DMS53 treated with DMSO at 0.1 percent for 48 hours (cell line): Measurements from ENCODE around the gene ABCA4.

Experiments used
- DNase-seq: peaks from one replicate; lab custom pipeline; 2025; ENCODE audit not compliant: unreplicated experiment; lab: John Stamatoyannopoulos, UW

The ABCA4 gene

GRCh38 chr1:94105581-94105952, 15.4 kb downstream of the ABCA4 start:
- no peak for DNase-seq

GRCh38 chr1:94104776-94105580, 16.0 kb downstream of the ABCA4 start:
- DNase-seq, result peak; percentile 22

- DNase-seq, result no peak
Observed at GRCh38 chr1:94104127-94104684, 16.7 kb downstream of the ABCA4 start.

- no peak for DNase-seq
Observed at GRCh38 chr1:94103608-94104007, 17.3 kb downstream of the ABCA4 start.

GRCh38 chr1:94101613-94102525, 19.1 kb downstream of the ABCA4 start:
- DNase-seq, result no peak

GRCh38 chr1:94100785-94101612, 19.9 kb downstream of the ABCA4 start:
- DNase-seq, result no peak

- no peak for DNase-seq
Observed at GRCh38 chr1:94100129-94100784, 20.7 kb downstream of the ABCA4 start.

GRCh38 chr1:94099303-94099702, 21.6 kb downstream of the ABCA4 start:
- DNase-seq, result peak; percentile 65

GRCh38 chr1:94098585-94099111, 22.3 kb downstream of the ABCA4 start:
- no peak for DNase-seq

GRCh38 chr1:94096797-94097549, 24.0 kb downstream of the ABCA4 start:
- DNase-seq, result no peak

GRCh38 chr1:94095744-94096469, 25.0 kb downstream of the ABCA4 start:
- no peak for DNase-seq

- no peak for DNase-seq
Observed at GRCh38 chr1:94095112-94095637, 25.8 kb downstream of the ABCA4 start.

- no peak for DNase-seq
Observed at GRCh38 chr1:94094469-94095111, 26.4 kb downstream of the ABCA4 start.

GRCh38 chr1:94093996-94094395, 27.0 kb downstream of the ABCA4 start:
- DNase-seq, result no peak

- DNase-seq, result no peak
Observed at GRCh38 chr1:94093396-94093795, 27.6 kb downstream of the ABCA4 start.

GRCh38 chr1:94092210-94092613, 28.7 kb downstream of the ABCA4 start:
- DNase-seq, result no peak

GRCh38 chr1:94090761-94091160, 30.2 kb downstream of the ABCA4 start:
- DNase-seq, result peak; percentile 36

- no peak for DNase-seq
Observed at GRCh38 chr1:94087193-94087592, 33.8 kb downstream of the ABCA4 start.
